Nephron progenitor cell (in vitro differentiated cells): ENCODE measurements around the gene BBS12.

Experiments
- DNase-seq: peaks from one replicate; pipeline ENCODE4 v3.0.0; 2021
- H3K27ac Mint-ChIP-seq: 2 replicates; pipeline ENCODE4 v1.8.0; 2021; ENCODE audit warnings: mild to moderate bottlenecking, moderate library complexity, mixed read lengths
- H3K27me3 Mint-ChIP-seq: 2 replicates; pipeline ENCODE4 v1.8.0; 2021; ENCODE audit warnings: mild to moderate bottlenecking, low read depth, mixed read lengths; ENCODE audit not compliant: poor library complexity
- H3K36me3 Mint-ChIP-seq: 2 replicates; pipeline ENCODE4 v1.8.0; 2021; ENCODE audit warnings: low read depth, mixed read lengths
- H3K4me1 Mint-ChIP-seq: 2 replicates; pipeline ENCODE4 v1.8.0; 2021; ENCODE audit warnings: mixed read lengths
- H3K4me3 Mint-ChIP-seq: 2 replicates; pipeline ENCODE4 v1.8.0; 2021; ENCODE audit warnings: mild to moderate bottlenecking, moderate library complexity, mixed read lengths
- H3K9me3 Mint-ChIP-seq: 2 replicates; pipeline ENCODE4 v1.8.0; 2021; ENCODE audit warnings: mild to moderate bottlenecking, moderate library complexity, mixed read lengths
- TF ChIP-seq, protein P1 (sequence below): fragments of 200-600 bp; sonication (generic); IDR thresholded peaks from 2 replicates; pipeline ENCODE4 v1.5.0; 2021; ENCODE audit warnings: antibody characterized with exemption

Gene BBS12

DNA sequence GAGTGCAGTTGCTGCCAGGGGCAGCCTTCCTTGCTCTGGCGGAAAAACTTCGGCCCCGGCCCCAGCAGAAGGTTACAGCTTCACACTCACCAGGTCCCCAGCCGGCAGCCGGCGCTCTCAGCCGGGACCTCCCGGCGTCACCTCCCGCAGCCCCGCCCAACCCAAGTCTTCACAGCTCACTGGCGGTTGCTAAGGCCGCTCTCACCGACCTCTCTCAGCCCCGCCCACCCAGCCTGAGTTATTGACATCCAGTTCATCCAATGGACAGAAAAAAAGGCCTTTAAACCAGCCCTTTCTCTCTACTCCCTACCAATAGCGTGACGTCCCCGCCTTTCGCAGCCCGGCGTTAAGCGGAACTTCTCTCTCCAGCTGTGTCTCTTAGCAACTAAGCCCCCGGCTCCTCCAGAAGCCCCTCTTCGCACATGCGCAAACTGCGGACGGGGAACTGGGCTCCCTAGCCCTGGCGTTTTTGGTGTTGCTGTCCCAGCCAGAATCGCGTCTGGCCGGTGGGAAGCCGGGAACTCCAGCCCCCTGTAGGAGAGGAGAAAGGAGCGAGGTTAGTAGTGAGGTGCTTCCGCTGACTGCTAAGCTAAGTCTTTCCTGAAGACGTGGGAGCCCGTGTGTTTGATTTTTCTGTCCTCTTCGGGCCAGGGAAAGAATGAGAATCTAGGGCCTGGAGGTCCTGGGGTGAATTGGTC, at the start of gene BBS12:
Gene BBS12, plus strand, starts transcription at position 376 of the 698 bp plus-strand sequence. CDS start 9,189 bp downstream, outside the sequence.
- Mint-ChIP-seq H3K36me3 (peaks cover 28% of the 10 kb centered on the region), H3K27me3 (peaks cover 2% of the 10 kb centered on the region), H3K4me3 (peak within 1 kb of the TSS; percentile 94), H3K9me3 (peaks cover 17% of the 10 kb centered on the region), H3K4me1 (peaks cover 34% of the 10 kb centered on the region), H3K27ac (peak within 1 kb of the TSS; percentile 99)
- DNase-seq: peak; percentile 99
- TF ChIP-seq, protein P1, sequence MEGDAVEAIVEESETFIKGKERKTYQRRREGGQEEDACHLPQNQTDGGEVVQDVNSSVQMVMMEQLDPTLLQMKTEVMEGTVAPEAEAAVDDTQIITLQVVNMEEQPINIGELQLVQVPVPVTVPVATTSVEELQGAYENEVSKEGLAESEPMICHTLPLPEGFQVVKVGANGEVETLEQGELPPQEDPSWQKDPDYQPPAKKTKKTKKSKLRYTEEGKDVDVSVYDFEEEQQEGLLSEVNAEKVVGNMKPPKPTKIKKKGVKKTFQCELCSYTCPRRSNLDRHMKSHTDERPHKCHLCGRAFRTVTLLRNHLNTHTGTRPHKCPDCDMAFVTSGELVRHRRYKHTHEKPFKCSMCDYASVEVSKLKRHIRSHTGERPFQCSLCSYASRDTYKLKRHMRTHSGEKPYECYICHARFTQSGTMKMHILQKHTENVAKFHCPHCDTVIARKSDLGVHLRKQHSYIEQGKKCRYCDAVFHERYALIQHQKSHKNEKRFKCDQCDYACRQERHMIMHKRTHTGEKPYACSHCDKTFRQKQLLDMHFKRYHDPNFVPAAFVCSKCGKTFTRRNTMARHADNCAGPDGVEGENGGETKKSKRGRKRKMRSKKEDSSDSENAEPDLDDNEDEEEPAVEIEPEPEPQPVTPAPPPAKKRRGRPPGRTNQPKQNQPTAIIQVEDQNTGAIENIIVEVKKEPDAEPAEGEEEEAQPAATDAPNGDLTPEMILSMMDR: no peak

DNA sequence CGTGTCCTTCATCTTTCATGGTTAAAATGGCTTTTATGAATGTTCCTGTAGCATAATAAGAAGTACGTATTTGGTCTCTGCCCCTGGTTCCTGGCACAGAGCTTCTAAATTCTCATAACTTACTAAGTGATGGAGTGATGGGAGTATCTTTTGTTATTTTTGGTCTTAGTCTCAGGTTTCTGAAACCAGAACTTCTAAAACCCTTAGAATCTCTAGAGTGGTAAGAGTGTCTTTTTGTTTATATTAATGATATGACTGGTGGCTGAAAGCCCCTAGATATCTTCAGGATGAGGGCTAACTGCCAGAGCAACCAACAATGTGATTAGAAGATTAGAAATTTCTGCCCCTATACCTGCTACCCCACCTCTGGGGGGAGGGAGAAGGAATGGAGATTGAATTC, 45.8 kb upstream of the BBS12 start:
- Mint-ChIP-seq H3K27ac (no peak overlapping the region), H3K4me1 (peaks cover 13% of the 10 kb centered on the region), H3K27me3 (no peaks in the 10 kb centered on the region), H3K4me3 (no peak overlapping the region), H3K9me3 (peaks cover 7% of the 10 kb centered on the region), H3K36me3 (no peaks in the 10 kb centered on the region)
- TF ChIP-seq, protein P1: no peak
- DNase-seq: no peak

- TF ChIP-seq, protein P1: no peak
- no peak for DNase-seq
- H3K36me3 Mint-ChIP-seq: no peaks in the 10 kb centered on the region
- no peak overlapping the region for H3K4me3 Mint-ChIP-seq
- peaks cover 13% of the 10 kb centered on the region for H3K4me1 Mint-ChIP-seq
- H3K9me3 Mint-ChIP-seq: peaks cover 4% of the 10 kb centered on the region
- H3K27ac Mint-ChIP-seq: no peak overlapping the region
- H3K27me3 Mint-ChIP-seq: no peaks in the 10 kb centered on the region
Observed at GRCh38 chr4:122687531-122688061, 44.9 kb upstream of the BBS12 start.

DNA sequence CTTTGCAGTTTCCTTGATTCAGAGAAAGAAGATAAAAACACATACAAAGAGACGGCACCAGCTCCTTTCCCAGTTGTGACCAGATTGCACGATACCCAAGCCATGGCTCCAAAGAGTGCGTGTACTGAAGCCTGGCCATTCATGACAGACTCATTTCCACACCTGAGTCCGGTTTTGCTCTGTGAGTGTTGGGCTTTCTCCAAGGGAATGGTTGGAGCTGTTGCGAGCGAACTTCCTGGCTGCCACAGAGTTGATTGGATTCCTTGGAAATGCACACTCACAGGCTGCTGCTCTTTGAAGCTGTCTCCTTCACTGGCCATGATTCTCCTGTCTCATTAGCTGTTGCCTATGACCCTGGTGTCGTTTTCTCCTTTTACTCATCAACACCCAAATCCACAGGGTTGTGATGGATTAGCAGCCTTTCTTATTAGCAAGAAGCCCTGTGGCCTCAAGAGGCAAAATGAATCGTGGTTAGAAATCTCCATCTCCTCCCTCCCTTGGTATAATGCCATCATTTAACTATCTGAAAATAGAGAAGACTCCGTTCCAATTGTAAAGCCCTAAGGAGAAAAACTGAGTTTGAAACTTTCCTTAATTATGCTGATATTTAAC, 43.9 kb upstream of the BBS12 start:
- H3K4me3 Mint-ChIP-seq: no peak overlapping the region
- H3K27ac Mint-ChIP-seq: peak overlapping the region; percentile 68
- peaks cover 13% of the 10 kb centered on the region for H3K4me1 Mint-ChIP-seq
- no peak for DNase-seq
- H3K9me3 Mint-ChIP-seq: peaks cover 4% of the 10 kb centered on the region
- H3K36me3 Mint-ChIP-seq: no peaks in the 10 kb centered on the region
- TF ChIP-seq, protein P1: no peak
- no peaks in the 10 kb centered on the region for H3K27me3 Mint-ChIP-seq

DNA sequence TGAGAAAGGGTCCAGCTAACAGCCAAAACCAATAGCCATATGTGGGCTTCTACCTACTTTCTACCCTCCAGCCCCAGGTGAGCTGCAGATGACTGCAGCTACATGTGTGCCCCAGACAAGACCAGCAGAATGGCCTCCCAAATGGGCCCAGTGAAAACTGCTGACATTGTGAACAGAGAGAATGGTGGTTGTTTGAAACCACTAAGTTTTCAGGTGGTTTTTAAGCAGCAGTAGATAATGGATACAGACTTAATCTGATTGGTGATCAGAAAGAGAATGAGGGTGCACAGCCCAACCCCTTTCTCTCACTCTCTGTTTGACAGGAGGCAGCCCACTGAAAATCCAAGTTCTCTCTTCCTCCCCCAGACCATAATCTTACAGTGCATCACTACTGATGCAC, 42.5 kb upstream of the BBS12 start:
- TF ChIP-seq, protein P1: no peak
- H3K27ac Mint-ChIP-seq: no peak overlapping the region
- no peak overlapping the region for H3K4me3 Mint-ChIP-seq
- H3K27me3 Mint-ChIP-seq: no peaks in the 10 kb centered on the region
- H3K4me1 Mint-ChIP-seq: peaks cover 13% of the 10 kb centered on the region
- H3K9me3 Mint-ChIP-seq: no peaks in the 10 kb centered on the region
- no peaks in the 10 kb centered on the region for H3K36me3 Mint-ChIP-seq
- no peak for DNase-seq
